ENCODE results near the gene IFITM10. TPM values are rescaled to one million over a fixed set of nuclear protein-coding genes. Genes with fewer than 3 reads are reported as not detected.

Gene IFITM10
- total RNA-seq: 39.8 to 159 TPM (median 41.2 TPM) in 3 replicates
- long read RNA-seq, transcript IFITM10-201 (3 exons, 3,706 nt): major isoform, 17 of 111 reads
- long read RNA-seq, partial matches to known transcripts: 55 of 111 reads
- long read RNA-seq, other reads (novel, unspliced or antisense): 36 of 111 reads

DNA sequence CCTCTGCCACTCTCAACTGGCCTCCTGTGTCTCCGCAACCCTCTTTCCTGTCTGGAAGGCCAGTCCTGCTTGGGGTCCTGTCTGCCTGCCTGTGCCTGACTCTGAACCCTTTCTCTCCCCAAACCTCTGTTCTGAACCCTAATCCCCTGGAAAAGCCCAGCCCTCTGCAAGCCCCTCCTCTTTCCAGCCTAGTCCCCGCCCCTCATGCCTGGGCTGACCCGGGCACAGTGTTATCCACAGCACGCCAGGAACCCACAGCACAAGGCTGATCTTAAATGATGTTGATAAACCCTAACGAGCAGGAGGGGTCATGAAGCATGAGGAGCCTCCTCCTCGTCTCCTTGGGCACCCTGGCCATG, at the start of gene IFITM10:
TSS of gene IFITM10 (minus strand) at position 115 of the 359 bp plus-strand sequence. CDS start 153 bp downstream, outside the sequence.
- TF ChIP-seq, protein P1, sequence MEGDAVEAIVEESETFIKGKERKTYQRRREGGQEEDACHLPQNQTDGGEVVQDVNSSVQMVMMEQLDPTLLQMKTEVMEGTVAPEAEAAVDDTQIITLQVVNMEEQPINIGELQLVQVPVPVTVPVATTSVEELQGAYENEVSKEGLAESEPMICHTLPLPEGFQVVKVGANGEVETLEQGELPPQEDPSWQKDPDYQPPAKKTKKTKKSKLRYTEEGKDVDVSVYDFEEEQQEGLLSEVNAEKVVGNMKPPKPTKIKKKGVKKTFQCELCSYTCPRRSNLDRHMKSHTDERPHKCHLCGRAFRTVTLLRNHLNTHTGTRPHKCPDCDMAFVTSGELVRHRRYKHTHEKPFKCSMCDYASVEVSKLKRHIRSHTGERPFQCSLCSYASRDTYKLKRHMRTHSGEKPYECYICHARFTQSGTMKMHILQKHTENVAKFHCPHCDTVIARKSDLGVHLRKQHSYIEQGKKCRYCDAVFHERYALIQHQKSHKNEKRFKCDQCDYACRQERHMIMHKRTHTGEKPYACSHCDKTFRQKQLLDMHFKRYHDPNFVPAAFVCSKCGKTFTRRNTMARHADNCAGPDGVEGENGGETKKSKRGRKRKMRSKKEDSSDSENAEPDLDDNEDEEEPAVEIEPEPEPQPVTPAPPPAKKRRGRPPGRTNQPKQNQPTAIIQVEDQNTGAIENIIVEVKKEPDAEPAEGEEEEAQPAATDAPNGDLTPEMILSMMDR (IDR thresholded peaks at IDR 0.05): no peak
- peak; percentile 85 for DNase-seq (ENCODE audit: low spot score)
- Mint-ChIP-seq H3K36me3 (ENCODE audit: low read depth) (peaks cover 24% of the 10 kb centered on the region), H3K27ac (ENCODE audit: unreplicated experiment) (peak within 1 kb of the TSS; percentile 99), H3K4me3 (ENCODE audit: unreplicated experiment) (peak within 1 kb of the TSS; percentile 92), H3K4me1 (ENCODE audit: low read depth) (peaks cover 73% of the 10 kb centered on the region), H3K27me3 (ENCODE audit: low read depth) (no peaks in the 10 kb centered on the region), H3K9me3 (ENCODE audit: low read depth) (no peaks in the 10 kb centered on the region)

DNA sequence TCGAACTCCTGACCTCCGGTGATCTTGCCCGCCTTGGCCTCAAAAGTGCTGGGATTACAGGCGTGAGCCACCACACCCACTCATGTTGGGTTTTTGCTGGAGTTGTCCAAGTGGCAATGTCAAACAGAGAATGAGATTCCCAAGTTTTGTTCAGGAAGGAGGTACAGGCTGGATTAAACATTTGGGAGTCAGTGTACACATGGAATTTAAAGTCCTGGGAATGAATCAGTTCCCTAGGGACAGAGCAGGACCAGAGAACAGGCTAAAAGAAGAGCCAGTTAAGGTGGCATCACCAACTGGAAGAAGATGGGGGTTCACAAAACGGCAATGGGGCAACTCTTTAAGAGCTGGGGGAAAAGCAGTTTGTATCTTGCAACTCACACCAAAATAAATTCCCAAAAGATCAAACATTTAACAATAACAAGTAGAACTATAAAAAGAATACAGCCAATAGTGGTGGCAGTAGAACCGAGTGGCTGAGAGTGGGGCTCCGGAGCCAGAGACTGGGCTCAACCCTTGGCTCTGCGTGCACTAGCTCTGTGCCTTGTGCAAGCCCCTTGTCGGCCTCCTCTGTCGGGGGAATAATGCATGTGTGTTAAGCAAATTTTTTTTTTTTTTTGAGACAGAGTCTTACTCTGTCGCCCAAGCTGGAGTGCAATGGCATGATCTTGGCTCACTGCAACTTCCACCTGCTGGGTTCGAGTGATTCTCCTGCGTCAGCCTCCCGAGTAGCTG, 47.2 kb upstream of the IFITM10 start:
- H3K4me1 Mint-ChIP-seq (ENCODE audit: low read depth): peaks cover 17% of the 10 kb centered on the region
- H3K27ac Mint-ChIP-seq (ENCODE audit: unreplicated experiment): no peak overlapping the region
- peaks cover 9% of the 10 kb centered on the region for H3K27me3 Mint-ChIP-seq (ENCODE audit: low read depth)
- H3K9me3 Mint-ChIP-seq (ENCODE audit: low read depth): no peaks in the 10 kb centered on the region
- TF ChIP-seq, protein P1 (IDR thresholded peaks at IDR 0.05): no peak
- no peak for DNase-seq (ENCODE audit: low spot score)
- no peak overlapping the region for H3K4me3 Mint-ChIP-seq (ENCODE audit: unreplicated experiment)
- H3K36me3 Mint-ChIP-seq (ENCODE audit: low read depth): no peaks in the 10 kb centered on the region

DNA sequence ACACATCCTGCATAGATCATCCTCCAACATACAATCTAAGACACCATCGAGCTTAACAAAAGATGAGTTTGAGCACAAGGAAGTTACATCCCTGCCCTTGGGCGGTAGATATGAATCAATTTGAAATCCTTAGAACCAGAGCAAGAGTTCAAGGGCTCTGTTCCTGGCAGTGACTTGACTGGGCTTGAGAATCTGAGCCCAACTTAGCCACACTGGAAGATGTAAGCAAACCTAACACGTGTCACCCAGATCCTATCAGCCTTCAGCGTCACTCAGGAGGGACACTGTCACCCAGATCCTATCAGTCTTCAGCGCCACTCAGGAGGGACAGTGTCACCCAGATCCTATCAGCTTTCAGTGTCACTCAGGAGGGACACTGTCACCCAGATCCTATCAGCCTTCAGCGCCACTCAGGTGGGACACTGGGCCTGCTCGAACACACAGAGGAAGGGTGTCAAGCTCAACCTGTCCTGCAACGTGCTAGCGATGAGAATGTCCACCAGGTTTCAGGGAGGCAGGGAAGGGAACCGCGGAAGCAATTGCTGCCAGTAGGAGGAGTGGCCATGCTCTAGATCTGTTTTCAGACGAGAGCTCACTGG, 46.1 kb upstream of the IFITM10 start:
- no peak overlapping the region for H3K27ac Mint-ChIP-seq (ENCODE audit: unreplicated experiment)
- H3K36me3 Mint-ChIP-seq (ENCODE audit: low read depth): no peaks in the 10 kb centered on the region
- no peaks in the 10 kb centered on the region for H3K9me3 Mint-ChIP-seq (ENCODE audit: low read depth)
- H3K27me3 Mint-ChIP-seq (ENCODE audit: low read depth): peaks cover 9% of the 10 kb centered on the region
- H3K4me1 Mint-ChIP-seq (ENCODE audit: low read depth): peaks cover 22% of the 10 kb centered on the region
- TF ChIP-seq, protein P1 (IDR thresholded peaks at IDR 0.05): no peak
- no peak for DNase-seq (ENCODE audit: low spot score)
- no peak overlapping the region for H3K4me3 Mint-ChIP-seq (ENCODE audit: unreplicated experiment)

DNA sequence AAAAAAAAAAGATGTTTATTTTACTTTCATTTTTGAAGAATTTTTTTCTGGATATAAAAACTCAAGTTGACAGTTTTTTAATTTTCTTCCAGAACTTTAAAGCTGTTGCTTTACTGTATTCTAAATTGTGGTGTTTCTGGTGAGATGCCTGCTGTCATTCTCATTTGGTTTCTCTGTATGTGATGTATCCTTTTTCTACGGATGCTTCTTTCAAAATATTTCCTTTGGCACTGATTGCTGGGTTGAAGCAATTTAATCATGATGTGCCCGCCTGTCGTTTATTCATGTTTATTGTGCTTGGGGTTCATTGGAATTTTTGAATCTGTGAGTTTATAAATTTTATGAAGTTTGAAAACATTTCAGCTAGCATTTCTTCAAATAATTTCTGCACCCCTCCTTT, 42.7 kb upstream of the IFITM10 start:
- Mint-ChIP-seq H3K36me3 (ENCODE audit: low read depth) (peaks cover 2% of the 10 kb centered on the region), H3K27me3 (ENCODE audit: low read depth) (peaks cover 9% of the 10 kb centered on the region), H3K9me3 (ENCODE audit: low read depth) (no peaks in the 10 kb centered on the region), H3K4me3 (ENCODE audit: unreplicated experiment) (peak overlapping the region; percentile 9), H3K27ac (ENCODE audit: unreplicated experiment) (no peak overlapping the region), H3K4me1 (ENCODE audit: low read depth) (peaks cover 34% of the 10 kb centered on the region)
- DNase-seq (ENCODE audit: low spot score): no peak
- TF ChIP-seq, protein P1 (IDR thresholded peaks at IDR 0.05): no peak

DNA sequence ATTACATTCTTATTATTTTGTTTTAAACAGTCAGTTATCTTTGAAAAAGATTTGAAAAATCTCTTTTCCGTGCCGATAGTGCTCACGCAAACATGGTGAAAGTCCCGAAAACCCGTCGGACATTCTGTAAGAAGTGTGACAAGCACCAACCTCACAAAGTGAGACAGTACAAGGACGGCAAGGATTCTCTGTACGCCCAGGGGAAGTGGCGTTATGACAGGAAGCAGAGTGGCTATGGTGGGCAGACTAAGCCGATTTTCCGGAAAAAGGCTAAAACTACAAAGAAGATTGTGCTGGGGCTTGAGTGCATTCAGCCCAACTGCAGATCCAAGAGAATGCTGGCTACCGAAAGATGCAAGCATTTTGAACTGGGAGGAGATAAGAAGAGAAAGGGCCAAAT, 42.1 kb upstream of the IFITM10 start:
- H3K27me3 Mint-ChIP-seq (ENCODE audit: low read depth): peaks cover 9% of the 10 kb centered on the region
- H3K9me3 Mint-ChIP-seq (ENCODE audit: low read depth): no peaks in the 10 kb centered on the region
- no peak overlapping the region for H3K27ac Mint-ChIP-seq (ENCODE audit: unreplicated experiment)
- H3K36me3 Mint-ChIP-seq (ENCODE audit: low read depth): peaks cover 2% of the 10 kb centered on the region
- peaks cover 33% of the 10 kb centered on the region for H3K4me1 Mint-ChIP-seq (ENCODE audit: low read depth)
- no peak overlapping the region for H3K4me3 Mint-ChIP-seq (ENCODE audit: unreplicated experiment)
- TF ChIP-seq, protein P1 (IDR thresholded peaks at IDR 0.05): no peak
- DNase-seq (ENCODE audit: low spot score): no peak

Data from chondrocyte (in vitro differentiated cells).